IgD-negative memory B cell (primary cell): ENCODE measurements around the gene PRKAG1. TPM values are rescaled to one million over a fixed set of nuclear protein-coding genes. Genes with fewer than 3 reads are reported as not detected.
A peak's percentile ranks its signal among the peaks of the same experiment; 100 is the strongest.

Source experiments
- H3K27ac Mint-ChIP-seq, 3 donors: one replicate each; pipeline ENCODE4 v1.8.0; 2020 to 2022; ENCODE audit warnings: mild to moderate bottlenecking in 3 of 3, mixed read lengths in 3 of 3, moderate library complexity in 1 of 3
- H3K27me3 Mint-ChIP-seq: one replicate; pipeline ENCODE4 v1.8.0; 2021; ENCODE audit warnings: mixed read lengths
- H3K36me3 Mint-ChIP-seq: one replicate; pipeline ENCODE4 v1.8.0; 2020; ENCODE audit warnings: mild to moderate bottlenecking, mixed read lengths
- H3K4me1 Mint-ChIP-seq, 3 donors: one replicate each; pipeline ENCODE4 v1.8.0; 2020 to 2022; ENCODE audit warnings: mixed read lengths in 3 of 3, mild to moderate bottlenecking in 1 of 3
- H3K4me3 Mint-ChIP-seq, 4 donors: one replicate each; pipeline ENCODE4 v1.8.0; 2020 to 2022; ENCODE audit warnings: mild to moderate bottlenecking in 4 of 4, mixed read lengths in 4 of 4, moderate library complexity in 3 of 4
- H3K9me3 Mint-ChIP-seq, 3 donors: one replicate each; pipeline ENCODE4 v1.8.0; 2020 to 2021; ENCODE audit warnings: mixed read lengths in 3 of 3, mild to moderate bottlenecking in 1 of 3
- polyA plus RNA-seq: library from polyadenylated mRNA; unstranded; fragments of 300-500 nt; fragmentation: Illumina TruSeq; gene quantifications from one replicate; pipeline ENCODE4 v1.2.3, GENCODE V29; 2021

The PRKAG1 gene
- polyA plus RNA-seq, 1 donor from 2014 or later = 45.6 TPM

DNA sequence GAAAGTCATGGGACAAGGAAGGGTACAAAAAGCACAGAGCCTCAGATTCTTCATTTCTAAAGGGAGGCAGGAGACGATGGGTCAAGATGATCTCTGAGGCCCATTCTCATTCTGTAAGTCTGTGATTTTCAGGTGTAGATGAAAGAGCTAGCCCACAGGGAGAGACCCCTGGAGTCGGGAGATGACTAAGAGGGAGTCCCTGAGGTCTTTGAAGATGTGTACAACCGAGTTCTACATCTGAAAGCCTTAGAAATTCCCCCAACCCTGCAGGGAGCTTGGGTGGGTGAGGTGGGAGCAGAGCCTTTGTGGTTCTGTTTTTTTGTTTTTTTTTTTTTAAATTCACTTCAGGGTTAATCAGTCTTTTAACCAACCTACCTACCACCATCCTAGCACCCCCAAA is 50.1 kb downstream of the PRKAG1 start:
- peak overlapping the region in 1 of 3 donors; percentile 77 for H3K27ac Mint-ChIP-seq
- no peaks in the 10 kb centered on the region for H3K9me3 Mint-ChIP-seq
- peaks cover 32% of the 10 kb centered on the region for H3K27me3 Mint-ChIP-seq
- H3K4me1 Mint-ChIP-seq = peaks cover 8 to 19% (median 18%) of the 10 kb centered on the region in 3 donors
- H3K4me3 Mint-ChIP-seq = peak overlapping the region in 2 of 4 donors; percentile 34 to 72
- H3K36me3 Mint-ChIP-seq = no peaks in the 10 kb centered on the region

- H3K9me3 Mint-ChIP-seq = no peaks in the 10 kb centered on the region
- H3K27ac Mint-ChIP-seq = no peak overlapping the region
Observed at GRCh38 chr12:48967991-48968390, 50.6 kb downstream of the PRKAG1 start.

GRCh38 chr12:48966177-48966895 is 52.2 kb downstream of the PRKAG1 start:
- H3K27ac Mint-ChIP-seq = peak overlapping the region in 2 of 3 donors; percentile 42 to 50
- no peaks in the 10 kb centered on the region for H3K36me3 Mint-ChIP-seq
- no peaks in the 10 kb centered on the region for H3K9me3 Mint-ChIP-seq
- H3K27me3 Mint-ChIP-seq = peaks cover 13% of the 10 kb centered on the region
- peaks cover 8 to 18% (median 14%) of the 10 kb centered on the region in 3 donors for H3K4me1 Mint-ChIP-seq
- H3K4me3 Mint-ChIP-seq = no peak overlapping the region

More at GRCh38 chr12:48967991-48968390, 50.6 kb downstream of the PRKAG1 start:
- Mint-ChIP-seq H3K27me3 (peaks cover 27% of the 10 kb centered on the region), H3K4me3 (peak overlapping the region in 1 of 4 donors; percentile 34), H3K36me3 (no peaks in the 10 kb centered on the region), H3K4me1 (peaks cover 8 to 19% (median 18%) of the 10 kb centered on the region in 3 donors)

DNA sequence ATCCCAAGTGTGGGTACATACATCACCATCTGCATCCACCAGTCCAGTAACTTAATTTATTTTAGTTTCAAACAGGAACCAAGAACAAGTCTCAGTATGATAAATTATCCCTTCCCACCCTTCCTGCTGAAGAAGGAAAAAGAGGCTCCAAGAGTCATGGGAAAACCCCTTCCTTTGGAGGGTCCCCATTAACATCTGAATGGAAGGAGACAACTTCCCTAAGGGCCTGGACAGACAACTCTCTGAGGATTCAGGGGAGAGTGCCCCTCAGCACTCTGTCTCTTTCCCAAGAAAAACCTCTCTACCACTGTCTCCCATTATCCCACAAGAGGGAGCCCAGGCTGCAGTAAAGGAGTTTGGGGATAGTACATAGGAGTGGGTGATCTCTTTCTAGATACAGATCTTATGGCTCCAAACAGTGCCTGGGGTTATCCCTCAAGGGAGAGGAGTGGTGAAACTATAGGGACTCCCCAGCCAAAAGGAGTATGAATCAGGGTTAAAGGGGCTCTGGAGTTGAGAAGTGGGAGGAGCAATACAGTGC is 53.2 kb downstream of the PRKAG1 start:
- Mint-ChIP-seq H3K4me1 (peaks cover 5 to 8% (median 7%) of the 10 kb centered on the region in 3 donors), H3K36me3 (no peaks in the 10 kb centered on the region), H3K27ac (peak overlapping the region in 1 of 3 donors; percentile 42), H3K4me3 (no peak overlapping the region), H3K27me3 (peaks cover 6% of the 10 kb centered on the region), H3K9me3 (no peaks in the 10 kb centered on the region)

DNA sequence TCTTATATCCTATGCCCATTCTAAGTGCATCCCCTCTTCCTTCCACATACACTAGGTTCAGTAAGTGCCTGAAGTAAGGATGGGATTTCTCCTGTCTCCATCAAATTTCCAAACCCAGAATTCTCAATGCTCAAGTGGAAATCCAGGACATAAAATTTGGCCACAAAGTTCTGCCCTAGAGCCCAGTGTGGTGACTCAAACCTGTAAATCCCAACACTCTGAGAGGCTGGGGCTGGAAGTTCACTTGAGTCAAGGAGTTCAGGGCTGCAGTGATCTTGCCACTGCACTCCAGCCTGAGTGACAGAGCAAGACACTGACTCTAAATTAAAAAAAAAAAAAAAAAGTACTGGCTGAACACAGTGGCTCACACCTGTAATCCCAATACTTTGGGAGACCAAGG is 56.8 kb downstream of the PRKAG1 start:
- Mint-ChIP-seq H3K27ac (no peak overlapping the region), H3K4me1 (peaks cover 9 to 14% (median 10%) of the 10 kb centered on the region in 3 donors), H3K27me3 (peaks cover 4% of the 10 kb centered on the region), H3K4me3 (no peak overlapping the region), H3K9me3 (no peaks in the 10 kb centered on the region), H3K36me3 (peaks cover 2% of the 10 kb centered on the region)

GRCh38 chr12:48961331-48961730 is 57.2 kb downstream of the PRKAG1 start:
- H3K27ac Mint-ChIP-seq = peak overlapping the region in 1 of 3 donors; percentile 63
- peaks cover 4% of the 10 kb centered on the region for H3K27me3 Mint-ChIP-seq
- no peaks in the 10 kb centered on the region for H3K9me3 Mint-ChIP-seq
- H3K4me1 Mint-ChIP-seq = peaks cover 9 to 15% (median 14%) of the 10 kb centered on the region in 3 donors
- H3K4me3 Mint-ChIP-seq = no peak overlapping the region
- H3K36me3 Mint-ChIP-seq = peaks cover 2% of the 10 kb centered on the region

- Mint-ChIP-seq H3K4me1 (peaks cover 14 to 20% (median 18%) of the 10 kb centered on the region in 3 donors), H3K36me3 (peaks cover 2% of the 10 kb centered on the region)
Observed at GRCh38 chr12:48960834-48961233, 57.7 kb downstream of the PRKAG1 start.

DNA sequence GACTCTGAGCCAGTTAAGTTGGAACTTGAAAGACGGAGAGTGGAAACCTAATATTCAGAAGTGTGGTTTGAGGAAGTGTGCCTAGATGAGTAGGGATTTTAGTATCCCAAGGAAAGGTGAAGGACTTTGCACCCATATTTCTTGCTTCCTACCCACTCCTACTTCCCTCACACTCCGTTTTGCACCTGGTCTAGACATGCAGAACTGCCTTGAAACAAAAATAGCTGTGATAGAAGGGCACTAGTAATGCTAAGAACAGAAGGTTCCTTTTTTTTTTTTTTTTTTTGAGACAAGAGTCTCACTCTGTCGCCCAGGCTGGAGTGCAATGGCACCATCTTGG is 60.6 kb downstream of the PRKAG1 start:
- Mint-ChIP-seq H3K36me3 (peaks cover 2% of the 10 kb centered on the region), H3K9me3 (no peaks in the 10 kb centered on the region), H3K4me3 (peak overlapping the region; percentile 98 to 100 (median 98)), H3K27ac (peak overlapping the region; percentile 81 to 93 (median 93)), H3K27me3 (peaks cover 4% of the 10 kb centered on the region), H3K4me1 (peaks cover 30 to 33% (median 30%) of the 10 kb centered on the region in 3 donors)

More at GRCh38 chr12:48960834-48961233, 57.7 kb downstream of the PRKAG1 start:
- Mint-ChIP-seq H3K4me3 (peak overlapping the region in 1 of 4 donors; percentile 60), H3K27ac (peak overlapping the region in 1 of 3 donors; percentile 63), H3K9me3 (no peaks in the 10 kb centered on the region), H3K27me3 (peaks cover 4% of the 10 kb centered on the region)

DNA sequence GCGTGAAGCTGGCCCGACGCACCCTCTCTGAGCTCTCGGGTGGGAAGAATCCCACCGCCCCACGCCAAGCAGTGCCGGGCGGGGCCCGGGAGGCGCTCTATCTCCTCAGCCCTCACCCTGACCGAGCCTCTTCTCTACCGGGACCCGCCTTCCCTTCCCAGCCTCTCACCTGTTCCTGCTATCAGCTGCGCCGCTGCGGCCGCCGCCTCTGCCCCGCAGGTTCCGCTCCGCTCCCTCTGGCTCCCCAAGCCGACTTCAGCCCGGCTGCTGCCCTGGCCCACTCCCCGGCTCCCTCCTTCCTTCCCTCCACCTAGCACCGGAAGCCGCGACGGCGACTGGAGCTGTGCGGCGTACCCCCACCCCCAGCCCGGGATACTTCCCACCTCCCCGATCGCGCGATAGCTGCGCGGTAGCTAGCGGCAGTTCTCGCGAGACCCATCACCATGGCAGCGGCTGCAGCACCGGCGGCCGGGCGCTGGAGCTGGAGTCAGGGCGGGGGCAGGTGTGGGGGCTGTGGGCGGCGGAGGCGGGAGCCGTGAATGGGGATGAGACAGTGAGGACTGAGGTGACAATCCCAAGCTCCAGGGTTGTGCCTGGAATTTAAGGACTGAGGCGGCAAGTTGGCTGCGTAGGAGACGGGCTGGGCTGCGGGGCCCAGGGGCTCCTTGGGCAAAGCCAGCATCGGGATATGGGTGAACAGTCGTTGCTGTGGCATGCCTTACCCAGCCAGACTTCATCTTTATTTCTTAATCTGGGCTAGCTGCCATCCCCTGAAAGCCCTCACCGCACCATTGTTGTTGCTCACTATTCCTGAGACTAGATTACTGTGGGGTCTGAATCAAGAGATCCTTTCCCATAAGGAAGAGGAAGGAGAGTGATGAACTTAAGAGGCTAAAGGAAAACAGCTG is 61.2 kb downstream of the PRKAG1 start, which contains the start of gene ARF3:
ARF3 (minus strand) TSS at position 347 of the 908 bp plus-strand sequence. CDS start 16,392 bp downstream, outside the sequence.
- Mint-ChIP-seq H3K27ac (peak within 1 kb of the TSS; percentile 81 to 93 (median 93)), H3K4me1 (peaks cover 30 to 34% (median 30%) of the 10 kb centered on the region in 3 donors), H3K27me3 (peaks cover 2% of the 10 kb centered on the region), H3K4me3 (peak within 1 kb of the TSS; percentile 98 to 100 (median 98)), H3K36me3 (peaks cover 2% of the 10 kb centered on the region), H3K9me3 (no peaks in the 10 kb centered on the region)

- Mint-ChIP-seq H3K9me3 (no peaks in the 10 kb centered on the region), H3K4me1 (peaks cover 30 to 38% (median 30%) of the 10 kb centered on the region in 3 donors), H3K36me3 (peaks cover 2% of the 10 kb centered on the region), H3K27ac (peak overlapping the region; percentile 18 to 93 (median 81)), H3K4me3 (peak overlapping the region; percentile 98 to 100 (median 98)), H3K27me3 (peaks cover 2% of the 10 kb centered on the region)
Observed at GRCh38 chr12:48956279-48957140, 62.1 kb downstream of the PRKAG1 start.

- H3K4me3 Mint-ChIP-seq = peak overlapping the region; percentile 42 to 98 (median 64)
- H3K9me3 Mint-ChIP-seq = no peaks in the 10 kb centered on the region
- H3K27ac Mint-ChIP-seq = peak overlapping the region in 1 of 3 donors; percentile 23
- H3K4me1 Mint-ChIP-seq = peaks cover 30 to 40% (median 32%) of the 10 kb centered on the region in 3 donors
- H3K36me3 Mint-ChIP-seq = peaks cover 2% of the 10 kb centered on the region
- no peaks in the 10 kb centered on the region for H3K27me3 Mint-ChIP-seq
Observed at GRCh38 chr12:48954841-48955501, 63.6 kb downstream of the PRKAG1 start.

GRCh38 chr12:48954061-48954460 is 64.5 kb downstream of the PRKAG1 start:
- Mint-ChIP-seq H3K27ac (no peak overlapping the region), H3K4me3 (peak overlapping the region in 1 of 4 donors; percentile 2), H3K27me3 (no peaks in the 10 kb centered on the region), H3K4me1 (peaks cover 30 to 40% (median 32%) of the 10 kb centered on the region in 3 donors), H3K9me3 (no peaks in the 10 kb centered on the region), H3K36me3 (peaks cover 2% of the 10 kb centered on the region)

GRCh38 chr12:48952691-48953090 is 65.9 kb downstream of the PRKAG1 start:
- Mint-ChIP-seq H3K27ac (no peak overlapping the region), H3K27me3 (no peaks in the 10 kb centered on the region), H3K36me3 (peaks cover 2% of the 10 kb centered on the region), H3K4me1 (peaks cover 30 to 39% (median 30%) of the 10 kb centered on the region in 3 donors), H3K9me3 (no peaks in the 10 kb centered on the region), H3K4me3 (peak overlapping the region in 1 of 4 donors; percentile 33)
